ENCODE data around the gene BOC. TPM values are rescaled to one million over a fixed set of nuclear protein-coding genes. Genes with fewer than 3 reads are reported as not detected.

The BOC gene
- total RNA-seq, 1 experiment from 2014 or later = 3.5 TPM

GRCh38 chr3:113276751-113277080 is 65.4 kb downstream of the BOC start:
- Mint-ChIP-seq H3K27ac (no peak overlapping the region; a peak in 1 of 7 replicates), H3K27me3 (ENCODE audit: low read depth) (0 out of 2 replicates have a peak, but pooled peaks cover 2% of the 10 kb centered on the region), H3K4me1 (peaks cover 21 to 38% of the 10 kb centered on the region in 2 experiments), H3K36me3 (ENCODE audit: insufficient read depth in 1 of 3, low read depth in 3 of 3) (peaks cover 0 to 26% (median 9%) of the 10 kb centered on the region in 3 experiments; a peak in 5 of 7 replicates), H3K9me3 (no peaks in the 10 kb centered on the region), H3K4me3 (no peak overlapping the region)
- H3K79me2 ChIP-seq (ENCODE audit: insufficient read depth, low read length) = no peaks in the 10 kb centered on the region
- H2BK20ac ChIP-seq (ENCODE audit: low read depth, low read length, poor library complexity, severe bottlenecking) = no peak overlapping the region
- no peak for TF ChIP-seq CTCF (conservative IDR thresholded peaks at IDR 0.05)
- H3K4ac ChIP-seq (ENCODE audit: low read depth, low read length) = no peak overlapping the region
- H3K9ac ChIP-seq (ENCODE audit: extremely low read depth, insufficient read length, low read length) = no peak overlapping the region
- no peak overlapping the region for H3K18ac ChIP-seq (ENCODE audit: insufficient read length, low read depth, low read length)
- H4K8ac ChIP-seq (replicated peaks; ENCODE audit: insufficient read length, low read depth, low read length) = no peak overlapping the region
- no peak overlapping the region for H3K23ac ChIP-seq (ENCODE audit: insufficient read length, low read depth, low read length)
- no peaks in the 10 kb centered on the region for H3K4me1 ChIP-seq (ENCODE audit: insufficient read depth, low read length)
- no peak overlapping the region for H2BK5ac ChIP-seq (ENCODE audit: insufficient read length, low read length)
- no peak overlapping the region for H3K56ac ChIP-seq (ENCODE audit: insufficient read length, low read depth, low read length)
- no peak overlapping the region for H3T11ph ChIP-seq (ENCODE audit: low read length)
- H2BK120ac ChIP-seq (ENCODE audit: low read depth, low read length, poor library complexity, severe bottlenecking) = no peak overlapping the region
- H3K14ac ChIP-seq (ENCODE audit: insufficient read depth, low read length) = no peak overlapping the region
- no peaks in the 10 kb centered on the region for H3K79me1 ChIP-seq (ENCODE audit: insufficient read depth, low read depth, low read length, poor library complexity, severe bottlenecking)
- no peaks in the 10 kb centered on the region for H4K20me1 ChIP-seq (ENCODE audit: control insufficient read depth, insufficient read depth, insufficient read length)
- H2BK12ac ChIP-seq (ENCODE audit: insufficient read length, low read depth, low read length) = no peak overlapping the region
- H2BK15ac ChIP-seq (ENCODE audit: low read depth, low read length) = no peak overlapping the region
- H3K27me3 ChIP-seq (ENCODE audit: insufficient read depth, low read length) = no peaks in the 10 kb centered on the region
- no peak overlapping the region for H3K4me2 ChIP-seq (ENCODE audit: insufficient read depth, insufficient read length, low read length)
- H4K5ac ChIP-seq (ENCODE audit: insufficient read length, low read depth, low read length) = no peak overlapping the region
- DNase-seq = no peak
- H2AFZ ChIP-seq (ENCODE audit: low read length) = no peak overlapping the region
- WGBS (ENCODE audit: extremely low coverage, insufficient read length, low lambda C conversion rate) = no CpG with 5 or more reads among the region's 5 CpGs
- no peak overlapping the region for H4K91ac ChIP-seq (ENCODE audit: insufficient read length, low read depth, low read length)
- H3K27ac ChIP-seq (ENCODE audit: insufficient read length, low read depth, low read length) = no peak overlapping the region
- H3K9me3 ChIP-seq (ENCODE audit: control insufficient read depth, low read depth, low read length) = no peaks in the 10 kb centered on the region
- no peak overlapping the region for H2AK5ac ChIP-seq (ENCODE audit: insufficient read length, low read length)
- H3K23me2 ChIP-seq (ENCODE audit: insufficient read length, low read depth, low read length, poor library complexity, severe bottlenecking) = no peaks in the 10 kb centered on the region
